HG02885 (cell line): ENCODE results near the gene BMF.
"Not testable (repeated sequence)": the region's sequence is repeated elsewhere in the genome, so short reads cannot be mapped to it uniquely, and the experiment has no call there.

Experiments used
- ATAC-seq: cut with Tn5 transposase; IDR thresholded peaks from one replicate; pipeline ENCODE4 v1.9.1; 2021; ENCODE audit warnings: mild to moderate bottlenecking; ENCODE audit not compliant: unreplicated experiment, poor library complexity

BMF gene

DNA sequence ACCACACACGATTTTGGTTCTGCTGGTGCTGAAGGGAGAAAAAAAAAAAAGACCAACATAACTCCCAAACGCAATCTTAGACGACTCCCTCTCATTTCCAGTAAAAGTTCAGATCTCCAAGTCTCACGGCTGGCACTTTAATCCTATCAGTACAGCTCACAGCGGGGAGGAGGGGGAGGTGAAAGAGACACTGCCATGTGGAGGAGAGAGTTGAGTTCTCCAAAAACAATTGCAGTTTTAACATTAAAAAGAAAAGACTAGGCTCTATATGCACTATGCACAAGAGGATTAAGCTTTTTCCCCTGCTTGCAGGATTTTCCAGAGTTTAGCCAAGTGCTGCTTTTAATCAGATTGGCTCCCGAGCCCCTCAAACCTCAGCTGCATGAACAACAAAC is 16.8 kb downstream of the BMF start:
- no peak for ATAC-seq

DNA sequence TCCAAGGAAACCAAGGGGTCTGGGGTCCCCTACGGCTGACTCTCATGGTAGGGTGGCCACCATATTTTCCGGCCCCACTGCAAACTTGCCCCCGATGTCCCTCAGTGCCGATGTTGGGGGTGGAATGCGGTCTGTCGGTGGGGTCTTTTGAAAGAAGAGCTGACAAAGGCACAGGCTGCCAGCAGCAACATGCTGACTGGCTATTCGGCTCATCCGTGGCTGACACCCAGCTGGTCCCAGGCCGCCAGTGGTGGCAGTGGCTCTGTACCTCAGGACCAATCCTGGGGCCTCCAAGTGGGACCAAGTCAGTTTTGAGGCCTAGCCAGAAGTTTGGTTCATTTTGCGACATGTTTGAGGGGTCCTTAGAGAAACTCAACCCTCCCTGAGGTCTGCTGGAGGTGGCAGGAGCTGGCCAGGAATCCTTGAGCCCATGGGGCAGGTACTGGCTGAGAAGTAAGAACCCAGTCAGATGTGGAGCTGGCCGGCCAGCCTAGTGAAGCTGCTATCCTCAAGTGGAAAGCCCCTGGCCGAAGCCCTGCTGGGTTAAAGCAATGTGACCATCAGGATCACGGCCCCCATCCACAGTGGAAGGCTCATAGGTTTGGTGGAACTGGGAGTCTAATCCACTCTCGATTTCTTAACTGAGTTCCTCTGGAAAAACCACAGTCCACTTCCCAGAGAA is 17.8 kb downstream of the BMF start:
- ATAC-seq, result no peak

DNA sequence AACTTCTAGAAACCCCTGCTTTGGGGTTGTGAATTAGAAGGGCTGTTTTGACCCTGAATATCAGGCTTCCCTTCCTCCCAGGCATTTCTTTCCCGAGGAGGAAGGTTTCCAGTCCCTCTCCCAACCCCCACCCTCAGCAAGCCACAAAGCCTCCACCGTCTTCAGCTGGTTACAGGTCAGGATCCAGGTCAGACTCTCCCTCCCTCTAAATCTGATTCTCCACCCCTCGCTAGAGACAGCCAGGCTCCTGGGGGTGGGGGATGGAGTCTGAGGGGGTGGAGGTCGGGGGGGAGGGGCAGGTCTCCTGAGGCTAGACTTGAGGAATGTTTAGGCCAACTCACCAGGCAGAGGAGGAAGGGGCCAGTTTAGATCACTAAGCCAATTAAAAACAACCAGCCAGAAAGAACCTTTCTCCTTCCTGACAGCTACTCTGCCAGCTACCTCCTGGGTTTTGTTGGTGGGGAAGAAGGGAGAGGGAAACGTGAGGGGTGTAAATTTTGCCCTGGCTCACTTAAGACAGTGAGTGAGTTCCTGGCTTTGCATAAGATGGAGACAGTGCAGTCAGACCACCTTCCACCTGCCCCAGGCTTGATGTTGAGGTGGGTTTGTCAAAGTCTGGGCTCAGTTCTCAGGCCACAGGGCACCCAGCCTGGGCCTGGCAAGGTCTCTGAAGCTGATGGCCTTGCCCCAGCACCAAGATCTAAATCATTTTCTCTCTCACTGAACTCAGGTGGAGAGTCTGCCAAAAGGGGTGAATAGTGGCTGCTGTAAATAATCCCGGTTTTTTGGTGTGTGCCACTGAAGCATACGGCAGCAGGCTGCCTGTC is 19.5 kb downstream of the BMF start:
- ATAC-seq, result no peak

DNA sequence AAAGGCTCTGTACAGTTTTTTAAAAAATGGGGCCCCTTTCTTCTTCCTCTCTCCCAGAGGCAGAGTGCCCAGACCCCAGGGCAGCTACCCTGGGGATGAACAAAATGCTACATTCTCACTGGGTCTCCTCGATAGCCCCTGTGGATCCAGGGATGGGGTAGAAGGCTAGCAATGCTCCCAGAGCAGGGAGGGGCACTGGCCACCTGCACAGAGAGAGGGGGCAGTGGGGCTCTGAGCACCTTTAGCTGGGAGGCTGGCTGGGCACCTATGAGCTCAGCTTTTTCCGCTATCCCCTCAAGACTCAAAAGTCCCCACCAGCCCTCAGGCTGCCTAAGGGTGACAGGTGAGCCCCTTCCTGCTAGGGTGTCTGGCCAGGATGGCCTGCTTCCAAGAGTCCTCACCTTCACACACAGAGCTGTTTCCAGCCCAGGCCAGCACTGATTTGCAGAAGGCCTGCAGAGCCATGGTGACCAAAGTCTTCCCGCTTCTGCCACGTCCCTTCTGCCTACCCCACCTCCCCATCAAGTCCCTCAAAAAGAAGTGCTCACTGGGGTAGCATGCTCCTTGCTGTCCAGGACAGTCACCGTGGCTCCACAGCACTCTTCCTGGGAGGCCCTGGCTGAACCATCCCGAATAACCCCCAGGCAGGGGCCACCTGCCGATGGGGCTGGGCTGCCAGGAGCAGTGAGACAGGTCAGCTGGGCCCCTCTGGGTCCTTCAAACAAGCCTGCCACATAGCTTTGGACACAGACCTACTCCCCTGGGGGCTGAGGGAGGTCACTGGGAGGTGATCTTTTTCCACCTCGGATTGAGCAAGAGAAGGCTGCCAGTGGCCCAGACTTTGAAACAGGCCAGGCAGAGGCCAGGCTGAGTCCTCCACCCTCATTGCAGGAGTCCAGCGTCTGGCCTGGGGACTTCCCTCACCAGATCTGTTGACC is 20.4 kb downstream of the BMF start:
- no peak for ATAC-seq

DNA sequence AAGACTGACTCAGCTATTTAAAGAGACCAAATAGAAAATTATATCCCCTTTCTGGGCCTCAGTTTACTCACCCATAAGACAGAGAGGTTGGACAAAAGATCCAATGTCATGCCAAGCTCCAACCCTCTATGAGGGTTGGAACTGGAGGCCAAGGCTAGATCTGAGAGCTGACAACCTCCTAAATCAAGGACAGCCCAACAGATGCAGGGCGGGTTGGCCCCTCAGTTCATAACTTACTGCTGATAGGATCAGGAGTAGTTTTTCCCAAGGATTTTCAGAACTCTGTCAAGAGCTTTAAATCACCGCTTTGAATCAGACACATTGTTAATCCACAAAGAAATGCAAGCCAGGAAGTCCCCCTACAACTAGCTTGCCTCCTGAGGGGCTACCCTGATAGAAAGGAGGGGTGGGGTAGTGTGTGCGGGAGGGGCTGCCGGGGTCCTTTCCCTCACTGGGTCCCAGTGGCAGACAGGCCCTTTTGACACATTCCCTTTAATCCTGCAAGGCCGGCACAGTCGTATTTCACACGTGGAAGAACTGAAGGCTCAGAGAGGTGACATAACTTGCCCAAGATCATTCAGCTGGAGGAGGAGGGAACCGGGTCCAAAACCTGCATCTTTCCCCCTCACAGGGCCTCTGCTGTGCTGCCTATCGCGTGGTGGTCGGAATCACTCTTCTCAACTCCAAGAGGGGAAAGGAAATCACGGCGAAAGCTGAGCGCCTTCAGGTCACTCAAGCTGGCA is 21.4 kb downstream of the BMF start:
- ATAC-seq, result no peak

DNA sequence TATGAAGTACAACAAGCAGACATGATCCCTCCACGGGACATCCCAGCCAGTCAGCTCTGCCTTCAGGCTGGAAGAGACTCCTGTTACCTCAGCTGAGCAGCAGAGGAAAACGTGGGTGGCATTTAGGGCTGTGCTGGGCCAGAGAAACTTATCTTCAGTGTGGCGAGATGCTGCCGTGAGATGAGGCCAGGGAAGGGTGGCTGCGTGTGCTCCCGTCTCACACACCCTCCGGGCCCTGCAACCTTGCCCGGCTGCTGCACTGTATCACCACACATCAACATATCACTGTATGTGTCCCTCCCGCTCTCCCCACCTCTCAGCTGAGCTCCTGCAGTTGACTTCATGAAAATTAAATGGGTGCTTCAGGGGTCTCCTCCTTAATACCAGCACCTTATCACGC is 23.4 kb downstream of the BMF start:
- ATAC-seq, result no peak

DNA sequence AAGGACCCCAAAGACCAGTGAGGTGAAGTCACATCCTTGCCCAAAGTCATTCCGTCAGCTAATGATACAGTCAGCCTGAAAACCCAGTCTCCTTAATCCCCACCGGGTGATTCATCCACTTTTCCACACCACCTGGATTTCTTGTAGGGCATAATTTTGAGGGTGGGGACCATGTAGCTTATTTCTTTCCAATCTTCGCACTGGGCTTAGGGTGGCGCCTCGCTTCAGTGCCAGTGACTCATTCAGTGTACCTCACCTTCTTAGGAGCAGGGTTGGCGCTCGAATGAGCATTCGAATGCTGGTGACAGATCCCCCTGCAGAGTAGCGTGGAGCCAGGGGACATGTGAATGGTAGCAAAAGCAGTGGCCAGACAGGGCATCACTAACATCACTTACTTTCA is 24.0 kb downstream of the BMF start:
- no peak for ATAC-seq

DNA sequence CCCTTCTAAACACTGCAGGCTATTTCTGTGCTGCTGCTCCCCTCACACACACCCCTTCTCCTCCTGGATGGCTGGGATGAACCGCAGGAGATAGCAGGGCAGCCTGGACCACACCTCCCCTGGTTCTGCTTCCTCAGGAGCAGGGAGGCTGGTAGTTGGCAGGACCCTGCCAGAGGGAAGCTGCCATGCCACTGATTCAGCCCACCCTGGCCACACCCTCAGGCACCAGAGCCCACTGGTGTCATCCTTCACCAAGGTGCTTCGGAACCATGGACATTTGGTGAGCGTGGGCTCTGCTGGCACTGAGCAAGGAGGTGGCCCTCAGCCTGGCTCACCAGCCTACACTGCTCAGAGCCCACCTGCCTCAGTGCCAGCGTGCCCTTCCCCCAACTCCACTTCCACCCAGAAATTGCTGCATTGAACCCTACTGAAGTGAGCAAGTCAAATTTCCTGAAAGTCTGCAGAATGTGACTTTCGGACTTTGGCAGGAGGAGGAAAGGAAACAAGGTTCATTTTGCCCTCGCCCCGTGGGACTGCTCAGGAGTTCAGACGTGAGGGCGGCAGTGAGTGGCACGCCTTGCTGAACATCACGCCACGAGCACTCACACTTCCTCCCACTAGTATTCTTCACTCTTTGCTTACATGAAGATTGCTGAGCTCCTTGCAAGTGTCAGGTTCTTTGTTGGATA is 26.3 kb downstream of the BMF start:
- no peak for ATAC-seq

DNA sequence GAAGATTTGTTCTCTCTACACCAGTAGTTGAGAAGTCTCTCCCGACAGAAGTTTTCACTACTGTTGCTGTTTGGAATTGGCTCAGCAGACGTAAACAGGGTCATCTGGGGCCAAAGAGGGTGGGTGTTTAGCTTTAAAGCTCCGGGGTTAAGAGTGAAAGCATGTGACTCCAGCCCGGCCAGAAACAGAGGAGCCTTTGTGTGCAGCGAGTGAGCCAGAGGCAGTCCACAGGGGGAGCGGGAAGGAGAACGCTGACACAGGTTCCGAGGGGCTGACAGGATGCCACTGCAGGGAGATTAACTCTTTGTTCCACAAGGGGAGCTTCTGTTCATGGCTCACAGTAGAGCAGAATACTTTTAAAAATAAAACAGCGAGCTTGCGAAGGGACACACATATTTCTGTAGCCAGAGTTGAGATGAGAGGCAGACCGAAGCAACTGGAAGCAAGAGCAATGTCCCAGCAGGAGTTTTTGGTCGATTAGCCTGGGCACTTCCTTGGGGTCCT is 26.9 kb downstream of the BMF start:
- ATAC-seq, result no peak

DNA sequence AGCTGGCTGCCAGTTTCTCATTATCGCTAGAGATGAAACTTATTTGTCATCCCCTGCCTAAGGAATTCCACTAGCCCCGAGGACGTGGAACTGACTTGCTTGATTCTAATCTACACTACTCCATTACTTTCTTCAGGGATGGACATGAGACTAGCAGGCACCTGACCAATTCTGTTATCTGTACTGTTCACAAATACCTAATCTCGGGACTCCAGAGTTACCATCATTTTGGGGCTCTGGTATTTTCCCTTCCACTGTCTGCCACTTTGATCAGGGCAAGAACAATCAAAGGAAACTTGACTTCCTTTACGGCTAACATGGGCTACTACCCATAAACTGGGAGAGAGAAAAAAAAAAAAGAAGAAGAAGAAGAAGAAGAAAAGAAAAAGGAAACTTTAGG is 27.8 kb downstream of the BMF start:
- ATAC-seq, result no peak

DNA sequence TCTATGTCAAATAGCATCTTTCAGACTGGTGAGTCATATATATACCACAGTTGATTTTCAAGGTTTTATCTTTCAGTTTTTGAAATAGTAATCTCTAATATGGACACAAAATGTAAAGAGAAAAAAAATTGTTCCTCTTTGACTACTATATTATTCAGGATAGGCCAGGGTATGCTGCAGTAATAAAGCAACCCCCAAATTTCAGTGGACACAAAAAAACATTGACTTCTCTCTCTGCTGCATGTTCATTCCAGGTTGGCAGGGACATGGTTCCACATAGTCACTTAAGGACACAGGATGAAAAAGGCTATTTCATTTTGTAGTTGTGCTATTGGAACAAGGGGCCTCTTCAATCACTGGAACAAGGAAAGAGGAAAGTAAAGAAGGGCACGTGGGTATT is 28.6 kb downstream of the BMF start:
- no peak for ATAC-seq

DNA sequence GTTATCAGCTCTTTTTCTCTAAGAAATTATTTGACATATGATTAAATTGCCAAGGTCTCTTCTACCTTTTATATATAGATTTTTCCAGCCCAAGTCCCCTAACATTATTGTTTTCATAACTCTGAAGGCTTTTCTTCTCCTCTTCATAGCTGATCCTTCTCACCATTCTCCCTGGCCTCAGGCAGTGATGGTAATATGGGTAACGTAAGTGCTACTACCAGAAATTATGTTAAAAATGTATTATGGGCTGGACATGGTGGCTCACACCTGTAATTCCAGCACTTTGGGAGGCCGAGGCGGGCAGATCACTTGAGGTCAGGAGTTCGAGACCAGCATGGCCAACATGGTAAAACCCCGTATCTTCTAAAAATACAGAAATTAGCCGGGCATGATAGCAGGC is 29.2 kb downstream of the BMF start:
- no peak for ATAC-seq

DNA sequence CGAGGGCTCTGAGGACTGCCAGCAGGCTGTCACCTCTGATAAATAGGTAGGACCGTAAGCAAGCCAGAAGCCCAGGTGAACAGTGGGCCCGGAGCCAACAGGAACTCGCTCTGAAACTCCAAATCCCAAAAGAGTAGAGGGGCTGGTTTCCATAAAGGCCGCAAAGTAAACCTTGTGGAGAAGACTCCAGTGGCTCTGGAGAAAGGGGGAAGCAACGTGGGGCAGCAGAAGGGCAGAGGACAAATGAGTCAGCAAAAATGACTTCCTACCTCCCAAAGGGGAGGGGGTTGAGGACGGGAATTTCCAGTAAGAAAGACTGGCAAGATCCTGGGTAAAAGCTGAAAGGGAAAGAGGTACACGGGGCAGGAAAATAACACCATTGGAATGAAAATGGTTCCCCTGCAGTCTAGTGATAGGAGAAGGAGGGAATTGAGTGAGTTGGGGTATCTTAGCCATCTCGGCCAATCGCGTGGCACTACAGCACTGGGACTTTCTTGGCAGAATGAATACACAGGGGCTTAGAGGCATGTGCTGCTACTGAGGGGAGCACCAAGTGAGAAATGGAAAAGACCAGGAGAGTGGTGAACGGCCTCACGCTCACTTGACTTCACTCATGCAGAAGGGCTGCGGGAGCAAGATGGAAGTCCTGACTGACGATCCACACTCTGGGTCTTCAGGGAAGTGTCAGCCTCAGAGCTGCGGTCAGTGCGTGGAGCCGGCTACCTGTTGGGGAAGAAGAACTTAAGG is 33.2 kb downstream of the BMF start:
- ATAC-seq, result no peak

DNA sequence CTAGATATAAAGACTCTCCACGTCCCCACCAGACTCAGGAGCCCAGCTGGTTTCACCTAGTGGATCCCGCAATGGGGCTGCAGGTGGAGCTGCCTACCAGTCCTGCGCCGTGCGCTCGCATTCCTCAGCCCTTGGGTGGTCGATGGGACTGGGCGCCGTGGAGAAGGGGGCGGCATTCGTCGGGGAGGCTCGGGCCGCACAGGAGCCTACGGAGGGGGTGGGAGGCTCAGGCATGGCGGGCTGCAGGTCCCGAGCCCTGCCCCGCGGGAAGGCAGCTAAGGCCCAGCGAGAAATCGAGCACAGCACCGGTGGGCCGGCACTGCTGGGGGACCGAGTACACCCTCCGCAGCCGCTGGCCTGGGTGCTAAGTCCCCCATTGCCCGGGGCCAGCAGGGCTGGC is 34.0 kb downstream of the BMF start:
- not testable (repeated sequence) for ATAC-seq

DNA sequence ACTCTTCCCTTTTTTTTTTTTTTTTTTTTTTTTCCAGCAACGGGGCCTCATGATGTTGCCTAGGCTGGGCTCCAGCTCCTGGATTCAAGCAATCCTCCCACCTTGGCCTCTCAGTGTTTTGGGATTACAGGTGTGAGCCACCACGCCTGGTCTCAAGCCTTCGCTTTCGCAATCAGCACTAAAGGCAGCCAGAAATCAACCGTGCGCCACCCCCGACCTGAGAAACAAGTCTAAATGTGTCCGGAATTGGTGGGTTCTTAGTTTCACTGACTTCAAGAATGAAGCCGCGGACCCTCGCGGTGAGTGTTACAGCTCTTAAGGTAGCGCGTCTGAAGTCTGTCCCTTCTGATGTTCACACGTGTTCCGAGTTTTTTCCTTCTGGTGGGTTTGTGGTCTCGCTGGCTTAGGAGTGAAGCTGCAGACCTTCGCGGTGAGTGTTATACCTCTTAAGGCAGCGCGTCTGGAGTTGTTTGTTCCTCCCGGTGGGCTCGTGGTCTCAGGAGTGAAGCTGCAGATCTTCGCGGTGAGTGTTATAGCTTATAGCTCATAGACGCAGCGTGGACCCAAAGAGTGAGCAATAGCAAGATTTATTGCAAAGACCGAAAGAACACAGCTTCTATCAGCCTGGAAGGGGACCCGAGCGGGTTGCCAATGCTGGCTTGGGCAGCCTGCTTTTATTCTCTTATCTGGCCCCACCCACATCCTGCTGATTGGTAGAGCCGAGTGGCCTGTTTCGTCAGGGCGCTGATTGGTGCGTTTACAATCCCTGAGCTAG is 34.8 kb downstream of the BMF start:
- ATAC-seq, result not testable (repeated sequence)

DNA sequence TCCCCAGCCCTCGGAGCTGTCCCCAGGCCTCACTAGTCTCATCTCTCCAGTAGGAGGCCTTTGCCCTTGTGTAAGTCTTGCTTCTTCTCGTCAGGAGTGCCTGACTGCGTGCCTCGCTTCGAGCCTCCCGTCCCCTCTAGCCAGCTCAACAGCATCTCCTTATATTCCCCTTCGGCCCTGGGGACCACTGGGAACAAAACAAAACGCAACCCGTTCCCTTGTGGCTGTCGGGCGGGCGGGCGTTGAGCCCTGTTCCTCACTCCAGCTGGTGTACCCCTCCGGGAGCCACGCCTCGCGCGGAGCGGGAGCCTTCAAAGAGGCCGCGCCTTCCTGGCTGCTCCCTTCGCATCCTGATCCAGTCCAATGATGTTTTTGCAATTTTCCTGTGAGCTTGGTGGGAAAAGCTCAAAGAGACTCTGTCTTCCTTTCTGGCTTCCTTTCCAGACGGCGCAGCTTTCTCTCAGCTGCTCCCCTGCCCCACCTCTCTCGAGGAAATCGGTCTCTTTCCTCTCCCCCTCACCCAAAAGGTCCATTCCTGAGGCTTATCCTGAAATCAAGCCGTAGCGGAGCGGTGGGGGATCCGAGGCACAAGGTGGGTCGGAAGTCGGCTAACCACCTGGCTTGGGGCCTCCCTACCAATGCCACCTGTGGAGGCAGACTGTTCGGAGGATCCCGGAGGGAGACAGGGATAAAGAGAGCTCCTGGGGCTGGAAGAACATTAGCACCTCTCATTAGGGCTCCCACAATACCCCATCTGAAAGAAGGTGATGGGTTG is 36.3 kb downstream of the BMF start:
- ATAC-seq, result no peak

DNA sequence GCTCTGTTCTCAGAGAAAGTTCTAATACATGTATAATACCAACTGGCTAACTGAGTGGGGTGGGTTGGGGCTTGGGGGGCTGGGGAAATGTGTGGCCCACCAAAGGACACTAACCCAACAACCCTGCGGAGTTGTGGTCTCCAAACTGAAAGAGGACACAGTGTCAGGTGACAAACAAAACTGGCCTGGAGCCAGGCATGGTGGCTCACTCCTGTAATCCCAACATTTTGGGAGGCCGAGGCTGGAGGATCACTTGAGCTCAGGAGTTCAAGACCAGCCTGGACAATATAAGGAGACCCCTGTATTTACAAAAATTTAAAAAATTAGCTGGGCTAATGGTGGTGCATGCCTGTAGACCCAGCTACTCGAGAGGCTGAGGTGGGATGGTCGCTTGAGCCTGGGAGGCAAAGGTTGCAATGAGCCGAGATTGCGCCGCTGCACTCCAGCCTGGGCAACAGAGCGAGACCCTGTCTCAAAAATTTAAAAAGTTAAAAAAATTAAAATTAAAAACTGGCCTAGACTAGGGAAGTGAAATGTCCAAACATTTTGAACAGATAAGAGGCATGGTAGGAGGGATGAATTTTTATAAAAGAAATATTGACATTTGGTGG is 38.0 kb downstream of the BMF start:
- no peak for ATAC-seq
